Small intestine (tissue), 7 donors: Measurements from ENCODE around the gene PSMD1. TPM values are rescaled to one million over a fixed set of nuclear protein-coding genes. Genes with fewer than 3 reads are reported as not detected.

Experiments
- DNase-seq, 2 donors: peaks; one replicate each; pipeline versions ENCODE4 v3.0.0 to v3.0.0-alpha.2; 2013
- FAIRE-seq: peaks from 2 replicates; lab custom pipeline; 2012; peaks lifted over from hg19 to GRCh38; lab: Jason Lieb, UNC
- H3K27ac ChIP-seq, 3 donors: one replicate each; pipeline ENCODE4 v1.5.1; 2013; ENCODE audit warnings: low read length in 2 of 3, mild to moderate bottlenecking in 2 of 3, control low read depth in 1 of 3, inconsistent platforms in 1 of 3, low read depth in 1 of 3, moderate library complexity in 1 of 3
- H3K27me3 ChIP-seq, 3 donors: one replicate each; pipeline ENCODE4 v1.6.1; 2013; ENCODE audit warnings: low read length in 3 of 3, inconsistent platforms in 1 of 3; ENCODE audit not compliant: control insufficient read depth in 3 of 3, insufficient read depth in 3 of 3
- H3K36me3 ChIP-seq, 3 donors: one replicate each; pipeline ENCODE4 v1.6.1; 2013; ENCODE audit warnings: low read length in 3 of 3, inconsistent platforms in 1 of 3, low read depth in 1 of 3, mild to moderate bottlenecking in 1 of 3, moderate library complexity in 1 of 3; ENCODE audit not compliant: control insufficient read depth in 3 of 3, insufficient read depth in 2 of 3
- H3K4me1 ChIP-seq, 3 donors: one replicate each; pipeline ENCODE4 v1.6.1; 2013; ENCODE audit warnings: low read length in 2 of 3, inconsistent platforms in 1 of 3, low read depth in 1 of 3, mild to moderate bottlenecking in 1 of 3, moderate library complexity in 1 of 3; ENCODE audit not compliant: control insufficient read depth in 3 of 3, insufficient read depth in 2 of 3
- H3K4me3 ChIP-seq, 3 donors: one replicate each; pipeline ENCODE4 v1.5.1; 2013; ENCODE audit warnings: low read length in 3 of 3, control low read depth in 1 of 3, inconsistent platforms in 1 of 3, low read depth in 1 of 3, mild to moderate bottlenecking in 1 of 3, moderate library complexity in 1 of 3
- H3K9me3 ChIP-seq, 2 donors: one replicate each; pipeline ENCODE4 v1.6.1; 2013; ENCODE audit warnings: low read depth in 1 of 2, low read length in 1 of 2; ENCODE audit not compliant: control insufficient read depth in 2 of 2, insufficient read depth in 1 of 2
- WGBS, 3 donors: extraction: QIAGEN DNeasy Blood & Tissue Kit; methylation state at CpG; one replicate each; pipeline ENCODE4 v1.1.7; 2013; 5-methylcytosine and 5-hydroxymethylcytosine counted together
- polyA plus RNA-seq, 4 donors: library from polyadenylated mRNA; stranded (reverse) in 3 of 4; unstranded in 1 of 4; fragments of 200-250 nt in 3 of 4; fragments of 120-200 nt in 1 of 4; gene quantifications; one replicate each; pipeline versions ENCODE4 v1.2.1 to v1.2.3, GENCODE V29; 2013
- donor health status: healthy with polysubstance abuse.
- donor health status: control.
- donor health status: control.
- donor health status: Bipolar disorder and iron deficiency.
- donor health status: healthy.

PSMD1 gene
- polyA plus RNA-seq, 4 donors = 45.8 to 75.1 (median 59.5) TPM

DNA sequence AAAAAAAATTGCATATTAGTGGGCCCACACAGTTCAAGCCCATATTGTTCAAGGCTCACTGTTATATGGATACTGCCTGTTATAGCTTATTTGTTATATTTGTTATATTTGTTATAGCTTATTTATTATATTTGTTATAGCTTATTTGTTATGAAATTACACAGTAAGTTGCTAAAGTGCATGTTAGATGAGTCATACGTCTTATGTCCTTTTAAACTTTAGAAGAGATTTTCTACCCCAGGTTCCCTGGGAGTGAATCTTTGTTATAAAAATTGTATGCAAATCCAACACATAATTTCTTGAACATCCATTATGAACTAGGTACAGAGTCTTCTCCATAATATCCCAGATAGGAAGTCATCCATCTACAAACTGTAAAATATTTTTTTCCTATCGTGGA is 46.1 kb downstream of the PSMD1 start:
- WGBS, 3 donors = 91 to 92% (median 91%) methylated on average over 2 of the region's 2 CpGs

GRCh38 chr2:231104115-231104713 is 47.5 kb downstream of the PSMD1 start:
- Histone ChIP-seq H3K4me3 (no peak overlapping the region), H3K36me3 (peaks cover 10 to 26% (median 13%) of the 10 kb centered on the region in 3 donors), H3K9me3 (peaks cover 2 to 27% of the 10 kb centered on the region in 2 donors), H3K27ac (no peak overlapping the region), H3K4me1 (peaks cover 0 to 2% (median 0%) of the 10 kb centered on the region in 3 donors), H3K27me3 (no peaks in the 10 kb centered on the region)
- DNase-seq (peak; percentile 76 to 78), FAIRE-seq (peak; percentile 57)
- WGBS, 3 donors = 7 to 12% (median 10%) methylated on average over 3 of the region's 3 CpGs

More for the DNA sequence above, 46.1 kb downstream of the PSMD1 start:
- FAIRE-seq (no peak), DNase-seq (no peak)
- Histone ChIP-seq H3K4me3 (no peak overlapping the region), H3K9me3 (peaks cover 2 to 39% of the 10 kb centered on the region in 2 donors), H3K27me3 (no peaks in the 10 kb centered on the region), H3K4me1 (peaks cover 0 to 2% (median 0%) of the 10 kb centered on the region in 3 donors), H3K27ac (peak overlapping the region in 1 of 3 donors; percentile 11), H3K36me3 (peaks cover 7 to 27% (median 9%) of the 10 kb centered on the region in 3 donors)

DNA sequence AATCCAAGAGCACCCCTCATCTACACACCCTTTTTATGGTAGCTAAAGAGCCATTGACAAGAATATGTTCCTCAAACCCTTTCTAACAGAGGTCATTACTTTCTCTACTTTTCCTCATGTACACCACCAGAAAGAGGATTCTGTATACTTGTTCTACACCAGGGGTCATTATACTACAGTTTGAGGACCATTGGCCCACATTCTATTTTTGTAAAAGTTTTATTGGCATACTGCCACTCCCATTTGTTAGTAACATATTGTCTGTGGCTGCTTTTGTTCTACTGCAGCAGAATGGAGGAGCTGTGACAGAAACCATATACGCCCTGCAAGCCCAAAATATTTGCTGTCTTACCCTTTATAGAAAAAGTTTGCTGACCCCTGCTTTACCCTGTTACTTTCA is 53.9 kb downstream of the PSMD1 start:
- H3K9me3 ChIP-seq = no peaks in the 10 kb centered on the region
- H3K27me3 ChIP-seq = no peaks in the 10 kb centered on the region
- FAIRE-seq = no peak
- peak in 1 of 2 donors; percentile 22 for DNase-seq
- no peak overlapping the region for H3K27ac ChIP-seq
- H3K4me1 ChIP-seq = peaks cover 0 to 3% (median 0%) of the 10 kb centered on the region in 3 donors
- no peak overlapping the region for H3K4me3 ChIP-seq
- H3K36me3 ChIP-seq = peaks cover 4 to 16% (median 15%) of the 10 kb centered on the region in 3 donors
- 57 to 95% (median 94%) methylated on average over 1 of the region's 1 CpG for WGBS, 3 donors

GRCh38 chr2:231111987-231112386 is 55.3 kb downstream of the PSMD1 start:
- FAIRE-seq = no peak
- 90 to 100% (median 90%) methylated on average over 1 of the region's 1 CpG for WGBS, 3 donors
- H3K4me3 ChIP-seq = no peak overlapping the region
- H3K27me3 ChIP-seq = no peaks in the 10 kb centered on the region
- H3K4me1 ChIP-seq = peaks cover 0 to 3% (median 0%) of the 10 kb centered on the region in 3 donors
- no peaks in the 10 kb centered on the region for H3K9me3 ChIP-seq
- peaks cover 4 to 15% (median 12%) of the 10 kb centered on the region in 3 donors for H3K36me3 ChIP-seq
- no peak for DNase-seq
- no peak overlapping the region for H3K27ac ChIP-seq

DNA sequence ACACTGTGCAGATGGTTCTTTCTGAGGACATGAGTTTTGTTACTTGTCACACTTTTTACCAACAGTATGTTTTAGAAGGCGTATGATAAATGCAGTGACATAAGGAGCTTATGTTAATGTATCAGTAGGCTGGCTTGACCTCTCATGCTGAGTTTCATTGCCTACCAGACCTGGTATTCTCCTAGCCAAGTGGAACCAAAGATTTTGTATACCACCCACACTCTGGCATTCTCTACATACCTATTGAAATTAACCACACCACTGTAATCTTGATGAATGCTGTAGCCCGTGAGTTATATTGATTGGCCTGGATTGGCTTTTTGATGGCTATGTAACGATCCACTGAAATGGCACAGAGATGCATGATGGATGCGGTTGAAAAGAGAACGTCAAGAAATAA is 56.8 kb downstream of the PSMD1 start:
- Histone ChIP-seq H3K27me3 (no peaks in the 10 kb centered on the region), H3K36me3 (peaks cover 3 to 12% (median 9%) of the 10 kb centered on the region in 3 donors), H3K4me1 (peaks cover 0 to 3% (median 0%) of the 10 kb centered on the region in 3 donors), H3K9me3 (no peaks in the 10 kb centered on the region), H3K27ac (no peak overlapping the region), H3K4me3 (no peak overlapping the region)
- DNase-seq (no peak), FAIRE-seq (no peak)
- WGBS, 3 donors = 96 to 97% (median 97%) methylated on average over 5 of the region's 5 CpGs

DNA sequence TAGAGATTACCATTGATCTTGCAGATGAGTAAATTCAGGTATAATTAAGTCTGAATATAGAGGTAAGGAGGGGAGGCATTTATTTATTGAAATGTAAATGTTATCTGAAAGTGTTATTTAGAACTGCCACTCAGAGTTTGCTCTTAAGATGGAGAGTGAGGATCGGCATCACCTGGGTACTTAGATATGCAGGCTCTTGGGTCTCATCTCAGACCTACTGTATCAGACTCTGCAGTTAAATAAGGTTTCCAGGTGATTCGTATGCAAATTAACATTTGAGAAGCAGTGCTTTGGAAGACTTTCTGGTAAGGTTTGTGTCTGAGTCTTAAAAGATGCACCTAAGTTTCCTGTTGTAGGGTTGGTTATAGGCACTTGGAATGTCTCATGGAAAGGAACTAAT is 59.0 kb downstream of the PSMD1 start:
- WGBS, 3 donors = 85 to 94% (median 87%) methylated on average over 2 of the region's 2 CpGs
- peaks cover 0 to 5% (median 4%) of the 10 kb centered on the region in 3 donors for H3K36me3 ChIP-seq
- peaks cover 0 to 4% (median under 1%) of the 10 kb centered on the region in 3 donors for H3K4me1 ChIP-seq
- no peak overlapping the region for H3K4me3 ChIP-seq
- H3K9me3 ChIP-seq = no peaks in the 10 kb centered on the region
- no peak overlapping the region for H3K27ac ChIP-seq
- DNase-seq (no peak), FAIRE-seq (no peak)
- H3K27me3 ChIP-seq = no peaks in the 10 kb centered on the region

GRCh38 chr2:231117148-231117547 is 60.5 kb downstream of the PSMD1 start:
- 54 to 59% (median 58%) methylated on average over 1 of the region's 1 CpG for WGBS, 3 donors
- H3K36me3 ChIP-seq = peaks cover 0 to 5% (median 4%) of the 10 kb centered on the region in 3 donors
- DNase-seq (no peak), FAIRE-seq (no peak)
- H3K4me3 ChIP-seq = no peak overlapping the region
- H3K4me1 ChIP-seq = peaks cover 0 to 4% (median 0%) of the 10 kb centered on the region in 3 donors
- H3K27ac ChIP-seq = no peak overlapping the region
- no peaks in the 10 kb centered on the region for H3K9me3 ChIP-seq
- no peaks in the 10 kb centered on the region for H3K27me3 ChIP-seq

GRCh38 chr2:231117922-231118613 is 61.4 kb downstream of the PSMD1 start:
- FAIRE-seq (no peak), DNase-seq (no peak)
- Histone ChIP-seq H3K4me1 (peaks cover 0 to 10% (median 0%) of the 10 kb centered on the region in 3 donors), H3K27me3 (no peaks in the 10 kb centered on the region), H3K4me3 (no peak overlapping the region), H3K9me3 (no peaks in the 10 kb centered on the region), H3K27ac (no peak overlapping the region), H3K36me3 (peaks cover 0 to 2% (median 0%) of the 10 kb centered on the region in 3 donors)
- WGBS, 3 donors = 65 to 80% (median 77%) methylated on average over 4 of the region's 4 CpGs
